ENCODE measurements around the gene PPCDC. TPM values are rescaled to one million over a fixed set of nuclear protein-coding genes. Genes with fewer than 3 reads are reported as not detected.

The PPCDC gene
- total and polyA plus RNA-seq, 4 donors, result 12.8 to 23.8 (median 20.8) TPM

GRCh38 chr15:75042730-75043508, 19.5 kb downstream of the PPCDC start:
- Histone ChIP-seq H3K9ac (ENCODE audit: insufficient read depth in 1 of 2, low read length in 2 of 2) (no peak overlapping the region), H3K36me3 (ENCODE audit: control insufficient read depth in 4 of 4, insufficient read depth in 4 of 4, low read length in 4 of 4) (no peaks in the 10 kb centered on the region), H3K9me3 (ENCODE audit: control insufficient read depth in 4 of 4, insufficient read depth in 3 of 4, low read length in 3 of 4) (no peaks in the 10 kb centered on the region), H3K27me3 (ENCODE audit: control insufficient read depth in 3 of 3, insufficient read depth in 3 of 3, low read length in 2 of 3) (no peaks in the 10 kb centered on the region), H3K27ac (ENCODE audit: low read depth in 1 of 2, low read length in 1 of 2) (peak overlapping the region; percentile 90 to 92), H3K4me1 (ENCODE audit: control insufficient read depth in 5 of 5, insufficient read depth in 5 of 5, low read length in 5 of 5) (peaks cover 27 to 54% (median 36%) of the 10 kb centered on the region in 5 donors), H3K4me3 (no peak overlapping the region)
- TF ChIP-seq CTCF (IDR thresholded peaks at IDR 0.05; ENCODE audit: control extremely low read depth, extremely low read depth), result peak; percentile 50
- 14 to 25% methylated on average over 12 of the region's 12 CpGs for WGBS, 2 donors
- DNase-seq, result peak in 2 of 3 donors; percentile 47 to 50
- ATAC-seq (ENCODE audit: insufficient read depth, low FRiP score), result peak; percentile 74

GRCh38 chr15:75043509-75044257, 20.3 kb downstream of the PPCDC start:
- H3K9me3 ChIP-seq (ENCODE audit: control insufficient read depth in 4 of 4, insufficient read depth in 3 of 4, low read length in 3 of 4), result no peaks in the 10 kb centered on the region
- H3K4me1 ChIP-seq (ENCODE audit: control insufficient read depth in 5 of 5, insufficient read depth in 5 of 5, low read length in 5 of 5), result peaks cover 29 to 61% (median 41%) of the 10 kb centered on the region in 5 donors
- DNase-seq (peak; percentile 95 to 98 (median 97)), ATAC-seq (ENCODE audit: insufficient read depth, low FRiP score) (peak; percentile 76)
- H3K9ac ChIP-seq (ENCODE audit: insufficient read depth in 1 of 2, low read length in 2 of 2), result no peak overlapping the region
- TF ChIP-seq CTCF (IDR thresholded peaks at IDR 0.05; ENCODE audit: control extremely low read depth, extremely low read depth), result peak; percentile 20
- no peaks in the 10 kb centered on the region for H3K36me3 ChIP-seq (ENCODE audit: control insufficient read depth in 4 of 4, insufficient read depth in 4 of 4, low read length in 4 of 4)
- H3K27me3 ChIP-seq (ENCODE audit: control insufficient read depth in 3 of 3, insufficient read depth in 3 of 3, low read length in 2 of 3), result no peaks in the 10 kb centered on the region
- H3K27ac ChIP-seq (ENCODE audit: low read depth in 1 of 2, low read length in 1 of 2), result peak overlapping the region; percentile 90 to 92
- no peak overlapping the region for H3K4me3 ChIP-seq
- WGBS, 2 donors, result 17 to 18% methylated on average over 20 of the region's 20 CpGs

- Histone ChIP-seq H3K4me1 (ENCODE audit: control insufficient read depth in 5 of 5, insufficient read depth in 5 of 5, low read length in 5 of 5) (peaks cover 35 to 68% (median 47%) of the 10 kb centered on the region in 5 donors), H3K9ac (ENCODE audit: insufficient read depth in 1 of 2, low read length in 2 of 2) (no peak overlapping the region), H3K27me3 (ENCODE audit: control insufficient read depth in 3 of 3, insufficient read depth in 3 of 3, low read length in 2 of 3) (no peaks in the 10 kb centered on the region), H3K4me3 (no peak overlapping the region), H3K9me3 (ENCODE audit: control insufficient read depth in 4 of 4, insufficient read depth in 3 of 4, low read length in 3 of 4) (no peaks in the 10 kb centered on the region), H3K27ac (ENCODE audit: low read depth in 1 of 2, low read length in 1 of 2) (peak overlapping the region; percentile 75 to 92), H3K36me3 (ENCODE audit: control insufficient read depth in 4 of 4, insufficient read depth in 4 of 4, low read length in 4 of 4) (no peaks in the 10 kb centered on the region)
- TF ChIP-seq CTCF (IDR thresholded peaks at IDR 0.05; ENCODE audit: control extremely low read depth, extremely low read depth), result no peak
- WGBS, 2 donors, result 80 to 83% methylated on average over 14 of the region's 14 CpGs
- ATAC-seq (ENCODE audit: insufficient read depth, low FRiP score), result no peak
- DNase-seq, result no peak
These were observed 21.0 kb downstream of the PPCDC start for GRCh38 chr15:75044258-75044878.

Data from lung (tissue), 12 donors.